Activated gamma-delta T cell treated with anti-CD3 and anti-CD28 coated beads, Interleukin-2, amount 50 U/mL, for 16 hours (primary cell): ENCODE measurements around the gene PDE4B.
"Not testable (repeated sequence)": the region's sequence is repeated elsewhere in the genome, so short reads cannot be mapped to it uniquely, and the experiment has no call there.

Source experiments
- DNase-seq: peaks from one replicate; pipeline ENCODE4 v3.0.0-alpha.2; 2020; ENCODE audit warnings: low read depth

PDE4B gene

DNA sequence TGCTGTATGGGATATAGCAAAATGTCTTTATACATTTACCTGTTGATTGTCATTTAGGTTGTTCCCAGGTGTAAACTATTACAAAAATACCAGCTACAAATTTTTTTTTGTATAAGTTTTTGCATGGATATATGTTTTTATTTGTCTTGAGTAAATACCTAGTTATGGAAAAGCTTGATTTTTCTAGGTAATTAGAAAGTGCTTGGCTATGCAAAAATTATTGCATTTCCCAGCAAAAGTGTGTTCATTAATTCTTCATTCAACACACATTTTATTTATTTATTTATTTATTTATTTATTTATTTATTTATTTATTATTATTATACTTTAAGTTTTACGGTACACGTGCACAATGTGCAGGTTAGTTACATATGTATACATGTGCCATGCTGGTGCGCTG lies 22.1 kb downstream of the PDE4B start:
- DNase-seq = no peak

DNA sequence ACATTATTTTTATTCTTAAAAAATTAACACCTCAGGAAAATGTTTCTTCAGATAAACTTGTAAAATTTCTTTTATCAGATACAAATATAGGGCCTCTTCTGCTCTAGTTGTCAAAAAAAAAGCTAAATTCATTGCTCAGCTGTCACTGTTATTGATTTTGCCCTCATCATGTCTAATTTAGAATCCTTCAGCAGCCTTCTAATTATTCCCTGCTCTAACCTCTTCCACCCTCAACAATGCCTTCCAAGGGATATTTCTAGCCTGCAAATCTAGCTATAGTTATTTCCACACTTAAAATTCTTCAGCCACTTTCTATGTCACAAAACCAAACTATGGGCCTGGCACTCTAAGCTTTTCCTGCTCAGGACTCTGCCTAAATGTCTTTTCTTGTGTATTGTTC lies 25.2 kb downstream of the PDE4B start:
- no peak for DNase-seq

DNA sequence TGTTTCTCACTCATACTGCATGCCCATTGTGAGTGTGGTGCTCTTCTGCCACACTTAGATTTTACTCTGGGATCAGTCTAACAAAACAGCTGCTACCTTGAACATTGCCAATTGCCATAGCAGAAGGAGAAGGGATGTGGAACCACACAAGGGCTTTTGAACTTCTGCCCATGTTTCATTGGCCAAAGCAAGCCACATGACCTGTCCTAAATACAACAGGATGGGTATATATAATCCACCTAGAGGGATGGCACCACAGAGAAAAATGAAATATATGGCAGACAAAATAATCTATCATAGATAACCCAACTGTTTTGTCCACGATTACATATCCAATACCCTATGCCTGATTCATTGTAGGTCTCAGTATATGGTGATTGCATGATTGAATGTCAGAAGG lies 26.3 kb downstream of the PDE4B start:
- no peak for DNase-seq

DNA sequence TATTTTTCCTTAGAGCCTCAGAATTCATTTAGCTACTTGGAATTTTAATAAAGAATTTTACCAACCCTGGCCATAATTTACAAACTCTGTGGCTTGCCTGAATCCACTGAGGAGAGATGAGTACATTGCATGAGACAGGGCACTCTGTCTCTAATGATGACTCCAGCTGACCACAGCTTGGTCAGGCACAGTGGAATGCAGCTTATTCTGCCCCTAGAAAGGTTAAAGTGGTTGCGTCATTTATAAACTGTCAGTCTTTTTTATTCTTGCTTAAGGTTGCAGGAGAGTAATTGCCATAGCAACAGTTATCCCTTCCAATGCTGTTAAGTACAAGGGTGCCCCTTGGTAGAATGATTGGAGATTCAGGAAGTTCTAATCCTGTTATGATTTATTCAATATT lies 28.3 kb downstream of the PDE4B start:
- DNase-seq = no peak

DNA sequence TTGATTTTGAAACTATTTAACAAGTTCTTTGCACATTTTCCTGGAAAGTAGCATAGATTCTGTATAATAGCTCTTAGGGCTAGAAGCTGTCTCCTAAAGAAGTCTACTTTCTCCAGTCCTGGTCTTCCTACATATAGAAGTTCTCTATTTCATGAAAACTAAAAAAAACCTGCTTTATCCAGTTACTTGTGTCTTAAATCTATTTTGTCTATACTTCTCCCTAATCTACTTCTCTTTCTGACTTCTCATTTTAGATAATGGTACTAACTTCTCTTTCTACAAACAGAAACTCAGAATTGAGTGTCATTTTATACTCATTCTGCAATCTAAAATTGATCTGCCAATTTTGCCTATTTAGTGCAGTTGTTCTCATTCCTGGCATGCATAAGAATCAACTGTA lies 28.7 kb downstream of the PDE4B start:
- no peak for DNase-seq

DNA sequence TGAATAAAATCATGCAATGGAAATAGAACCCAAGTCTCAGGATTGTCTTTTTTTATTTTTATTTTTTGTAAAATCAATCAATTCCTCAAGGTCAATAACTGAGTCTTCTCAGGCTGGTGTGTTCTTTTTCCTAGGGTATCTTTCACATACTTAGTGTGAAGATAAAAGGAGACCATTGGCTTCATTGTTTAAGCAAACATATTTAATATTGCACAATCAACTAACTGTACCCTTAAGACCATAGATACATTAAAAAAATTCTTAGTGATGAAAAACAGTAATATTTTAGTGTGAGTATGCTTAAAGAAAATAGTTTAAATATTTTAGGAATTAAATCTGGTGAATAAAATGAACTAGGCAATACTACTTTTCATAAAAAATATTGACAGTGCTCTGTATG lies 31.4 kb downstream of the PDE4B start:
- no peak for DNase-seq

DNA sequence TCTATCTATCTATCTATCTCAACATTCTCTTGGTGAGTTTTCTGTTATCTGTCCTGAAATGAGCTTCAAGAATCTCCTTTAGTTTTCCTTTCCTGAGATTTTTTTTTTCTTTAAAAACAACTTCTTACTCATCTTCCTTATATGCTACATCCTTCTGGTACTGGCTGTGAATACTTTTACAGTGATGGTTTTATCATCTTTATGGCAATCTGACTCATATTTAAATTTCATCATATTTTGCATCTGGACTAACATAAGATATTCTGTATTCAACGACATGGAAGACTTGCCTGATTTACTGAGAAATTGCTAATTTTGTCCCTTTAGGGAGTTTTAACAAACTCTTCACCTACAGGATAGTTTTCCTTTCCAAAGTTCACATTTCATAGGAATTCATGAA lies 33.0 kb downstream of the PDE4B start:
- DNase-seq = no peak

DNA sequence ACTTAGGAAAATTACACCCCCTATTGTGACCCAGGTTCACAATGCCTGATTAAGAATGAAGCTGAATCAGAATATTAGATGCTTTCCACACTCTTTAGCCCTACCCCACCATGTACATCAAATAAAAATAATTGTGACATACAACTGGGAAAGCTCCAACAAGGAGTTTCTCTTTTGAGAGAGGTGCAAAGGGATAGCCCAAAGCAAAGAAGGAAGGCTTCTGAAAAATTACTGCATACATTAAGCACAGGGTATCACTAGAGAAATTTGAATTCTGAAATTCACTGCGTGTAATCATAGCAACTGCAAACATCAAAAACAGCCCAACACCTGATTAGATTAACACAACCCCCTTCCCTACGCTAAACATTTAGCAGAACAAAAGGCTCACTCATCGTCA lies 34.1 kb downstream of the PDE4B start:
- no peak for DNase-seq

DNA sequence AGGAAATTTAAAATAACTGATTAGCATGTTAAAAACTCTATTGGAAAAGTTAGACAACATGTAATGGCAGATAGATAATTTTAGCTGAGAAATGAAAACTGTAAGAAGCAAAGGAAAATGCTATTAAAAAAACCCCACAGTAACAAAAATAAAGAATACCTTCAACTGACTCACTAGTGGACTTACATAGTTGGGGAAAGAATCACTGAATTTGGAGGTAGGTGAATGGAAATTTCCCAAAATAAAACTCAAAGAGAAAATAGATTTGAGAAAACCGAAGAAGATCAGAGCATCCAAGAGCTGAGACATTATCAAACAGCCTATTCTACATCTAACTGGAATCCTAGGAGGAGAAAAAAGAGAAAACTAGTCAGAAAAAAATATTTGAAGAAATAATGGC lies 34.7 kb downstream of the PDE4B start:
- no peak for DNase-seq

DNA sequence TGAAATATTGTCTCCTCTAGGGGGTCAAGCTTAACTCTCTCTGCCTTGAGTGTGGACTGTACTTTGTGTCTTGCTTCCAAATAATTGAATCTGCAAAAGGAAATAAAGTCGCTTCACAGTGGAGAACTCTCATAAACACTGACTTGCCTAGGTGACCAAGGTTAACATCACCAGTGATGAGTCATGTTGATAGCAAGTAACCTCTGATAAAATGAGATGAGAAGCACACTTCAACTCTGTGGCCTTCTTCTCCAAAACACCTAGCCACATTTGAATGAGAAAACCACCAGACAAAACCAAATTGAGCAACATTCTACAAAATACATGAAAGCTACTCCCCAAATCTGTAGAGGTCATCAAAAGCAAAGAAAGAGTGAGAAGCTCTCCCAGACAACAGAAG lies 37.6 kb downstream of the PDE4B start:
- no peak for DNase-seq

DNA sequence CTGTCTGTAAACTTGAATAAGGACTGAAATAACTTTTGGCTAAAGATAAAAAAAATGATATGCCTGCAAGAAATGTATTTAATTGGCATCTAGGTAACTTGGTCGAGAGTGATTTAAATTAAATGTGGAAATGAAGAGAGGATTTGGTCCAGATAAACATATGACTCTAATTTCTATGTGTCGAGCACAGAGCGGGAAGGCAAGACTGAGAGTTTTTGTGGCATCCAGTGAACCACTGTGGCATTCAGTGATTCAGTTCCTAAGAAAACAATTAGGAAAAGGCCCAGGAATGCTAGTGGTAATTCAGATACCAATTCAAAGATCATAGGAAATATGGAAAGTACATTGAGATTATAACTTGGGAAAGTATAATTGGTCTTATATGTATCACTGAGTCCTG lies 39.6 kb downstream of the PDE4B start:
- no peak for DNase-seq

DNA sequence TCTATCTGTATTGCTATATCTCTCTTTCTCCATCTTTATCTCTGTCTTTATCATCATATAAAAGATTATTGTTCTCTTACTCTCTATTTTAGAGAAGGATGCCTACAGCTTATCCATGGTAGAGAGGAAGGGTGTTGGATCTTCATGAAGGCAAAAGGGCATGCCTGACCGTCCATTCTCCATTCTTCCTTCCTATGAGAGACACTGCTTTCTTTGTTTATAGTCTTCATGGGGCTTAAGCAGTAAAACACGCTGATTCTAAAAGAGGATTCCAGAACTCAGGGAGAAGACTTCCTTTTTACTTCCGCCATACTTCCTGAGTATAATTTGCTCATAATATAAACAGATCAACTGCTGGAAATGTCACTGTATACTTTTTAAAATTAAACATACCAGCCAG lies 44.0 kb downstream of the PDE4B start:
- DNase-seq = no peak

DNA sequence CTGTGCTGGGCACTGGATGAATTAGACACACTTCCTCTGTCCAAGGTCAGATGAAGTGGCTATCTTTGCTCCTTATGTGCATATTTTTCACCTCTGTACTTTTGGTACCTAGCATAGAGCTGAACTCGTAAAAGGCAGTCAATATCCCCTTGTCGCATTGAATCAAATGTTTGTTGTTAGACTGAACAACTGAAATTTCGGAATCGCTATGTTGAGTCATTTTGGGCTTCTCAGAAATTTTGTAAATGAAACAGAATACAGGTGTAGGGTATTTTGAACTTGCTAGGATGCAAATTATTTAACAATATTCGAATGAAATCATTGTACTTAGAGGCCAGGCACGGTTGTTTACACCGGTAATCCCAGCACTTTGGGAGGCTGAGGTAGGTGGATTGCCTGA lies 48.0 kb downstream of the PDE4B start:
- no peak for DNase-seq

DNA sequence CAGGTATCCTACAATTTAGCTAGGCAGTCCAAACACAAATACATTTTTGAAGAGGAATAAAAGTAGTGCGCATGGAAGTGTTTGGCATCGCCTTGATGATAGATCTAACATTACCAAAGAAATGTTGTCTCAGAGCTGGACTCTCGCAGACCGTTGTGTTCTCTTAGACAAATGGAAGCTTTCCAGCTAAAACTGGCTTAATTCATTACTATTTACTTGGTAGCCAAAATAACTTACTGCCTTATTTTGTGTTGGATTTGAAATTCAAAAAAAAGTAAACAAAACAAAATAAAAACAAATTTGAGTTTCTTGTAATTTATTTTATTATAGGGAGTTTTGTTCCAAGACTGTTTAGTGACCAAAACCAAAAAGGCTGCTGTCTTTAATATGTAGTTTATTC lies 51.6 kb downstream of the PDE4B start:
- DNase-seq = no peak

DNA sequence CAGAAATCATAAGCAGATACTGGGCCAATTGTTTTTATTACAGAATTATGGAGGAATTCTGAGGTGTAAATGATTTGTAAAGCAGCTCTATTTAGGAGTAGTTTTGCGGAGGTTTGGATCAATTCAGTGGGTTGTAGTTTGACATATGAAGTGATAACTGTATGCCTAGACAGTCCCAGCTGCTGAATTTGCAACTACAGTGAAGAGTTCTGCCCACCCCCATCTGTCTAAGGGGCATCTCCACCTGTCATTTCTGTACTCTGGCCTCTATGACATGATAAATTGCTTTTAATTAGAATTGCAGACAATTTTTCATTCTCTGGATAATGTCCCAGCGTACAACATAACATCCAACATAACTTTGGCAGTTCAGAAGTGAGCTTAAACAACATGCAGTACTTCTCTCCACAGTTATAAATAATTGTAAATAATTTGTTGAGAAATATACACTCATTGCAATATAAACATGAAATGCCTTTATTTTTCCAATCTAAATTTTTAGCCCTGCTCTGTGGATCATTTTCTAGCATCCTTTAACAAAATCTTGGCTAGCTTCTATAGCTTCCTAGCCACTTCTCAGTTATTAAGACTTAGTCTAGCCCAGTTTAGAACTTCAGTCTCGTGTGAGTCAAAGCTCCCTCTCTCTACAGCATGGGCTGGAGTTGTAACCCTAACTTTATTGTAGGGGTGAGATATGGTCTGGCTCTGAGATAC lies 52.3 kb downstream of the PDE4B start:
- DNase-seq = no peak

DNA sequence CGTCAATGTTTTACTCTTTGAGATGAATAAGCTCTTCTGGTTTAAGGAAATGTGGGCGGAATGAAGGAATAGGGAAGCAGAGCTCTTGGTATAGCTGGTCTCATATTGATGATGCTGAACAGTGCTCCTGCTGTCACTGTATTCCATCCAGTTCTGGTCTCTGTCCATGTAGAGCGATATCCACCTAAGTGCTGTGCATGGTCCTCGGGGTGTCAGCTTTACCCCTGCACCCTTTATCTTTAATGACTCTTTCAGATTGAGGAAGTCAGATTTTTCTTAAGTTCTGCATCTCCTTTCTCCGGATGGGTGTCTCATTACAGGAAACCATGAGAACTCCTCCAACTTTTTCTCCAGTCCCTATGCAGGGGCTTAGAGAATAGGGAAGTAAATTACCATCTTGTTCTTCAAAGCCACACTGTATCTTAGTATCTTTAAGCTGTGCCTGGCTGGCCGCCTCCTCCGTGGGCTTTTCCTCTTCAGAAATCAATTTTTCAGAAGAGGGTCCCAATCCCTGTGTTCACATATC lies 52.9 kb downstream of the PDE4B start:
- no peak for DNase-seq

DNA sequence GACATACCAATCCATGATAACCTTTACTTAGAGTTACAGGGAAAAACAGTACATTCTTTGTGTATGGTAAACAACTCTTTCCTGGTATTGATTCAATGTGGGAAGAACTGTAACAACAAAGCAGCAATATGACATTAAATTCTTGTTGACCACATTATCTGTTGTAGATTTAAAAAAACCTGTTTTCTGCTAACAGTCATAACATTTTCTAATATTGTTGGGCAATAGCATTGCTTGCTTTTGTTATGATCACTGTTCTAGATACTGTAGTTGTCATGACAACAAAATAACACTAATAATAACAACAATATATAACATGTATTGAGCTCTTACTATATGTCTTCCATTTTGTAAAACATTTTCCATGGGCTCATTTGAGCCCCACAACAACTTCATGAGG lies 54.2 kb downstream of the PDE4B start:
- no peak for DNase-seq

DNA sequence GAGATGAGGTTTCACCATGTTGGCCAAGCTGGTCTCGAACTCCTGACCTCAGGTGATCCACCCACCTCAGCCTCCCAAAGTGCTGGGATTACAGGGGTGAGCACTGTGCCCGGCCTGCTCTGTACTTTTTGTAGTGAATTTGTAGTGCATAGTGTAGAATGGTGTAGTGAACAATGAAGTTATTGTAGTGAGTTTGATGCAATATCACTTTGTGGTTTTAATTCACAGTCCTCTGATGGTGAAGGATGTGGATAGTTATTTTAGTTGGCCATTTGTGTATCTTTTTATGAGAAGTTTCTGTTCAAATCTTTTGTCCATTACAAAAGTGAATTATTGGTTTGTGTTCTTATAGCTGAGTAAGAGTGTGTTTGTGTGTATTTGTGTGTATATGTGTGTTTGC lies 57.6 kb downstream of the PDE4B start:
- no peak for DNase-seq

DNA sequence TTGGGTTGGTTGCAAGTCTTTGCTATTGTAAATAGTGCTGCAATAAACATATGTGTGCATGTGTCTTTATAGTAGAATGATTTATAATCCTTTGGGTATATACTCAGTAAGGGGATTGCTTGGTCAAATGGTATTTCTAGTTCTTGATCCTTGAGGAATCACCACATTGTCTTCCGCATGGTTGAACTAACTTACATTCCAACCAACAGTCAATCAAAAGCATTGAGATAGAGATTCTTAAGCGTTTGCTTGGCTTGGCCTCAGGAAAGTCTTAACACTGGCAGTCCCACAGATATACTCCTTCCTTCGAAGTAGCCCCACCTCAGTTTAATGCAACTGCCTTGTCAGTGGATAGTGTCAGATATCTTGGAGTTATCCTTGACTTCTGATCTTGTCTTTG lies 63.9 kb downstream of the PDE4B start:
- not testable (repeated sequence) for DNase-seq

DNA sequence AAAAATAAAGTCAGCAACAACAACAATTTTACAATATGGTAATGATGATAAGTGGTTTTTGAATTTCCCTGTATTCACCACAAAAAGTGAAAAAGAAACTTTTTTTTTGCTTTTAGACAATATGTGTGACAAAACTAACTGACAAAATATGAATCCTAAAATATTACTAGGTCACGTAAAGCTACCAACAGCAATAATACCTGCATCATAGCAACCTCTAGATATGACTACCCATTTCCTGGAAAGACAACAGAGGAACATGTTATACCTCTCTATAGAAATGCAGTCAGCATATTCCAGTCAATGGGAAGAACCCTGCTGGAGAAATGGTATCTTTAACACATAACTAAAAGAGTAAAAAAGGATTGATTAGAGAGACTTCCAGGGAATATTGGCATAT lies 73.7 kb downstream of the PDE4B start:
- no peak for DNase-seq

DNA sequence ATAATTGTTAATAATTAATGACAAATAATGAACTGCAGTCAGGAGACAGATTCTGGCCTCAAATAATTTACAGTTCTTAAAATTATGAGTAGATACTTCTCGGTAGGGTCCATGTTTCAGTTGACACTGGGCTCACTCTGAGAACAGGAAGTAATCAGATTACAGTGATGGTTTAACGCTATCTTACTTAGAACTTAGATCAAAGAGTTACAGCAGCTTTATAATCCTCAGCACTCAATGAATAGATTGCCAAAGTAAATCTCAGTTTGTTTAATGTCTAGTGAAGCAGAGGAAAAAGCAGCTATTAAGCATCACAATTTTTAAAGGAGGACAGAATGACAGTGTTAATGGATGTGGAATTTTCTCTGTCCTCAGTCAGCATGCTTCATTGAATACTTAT lies 79.6 kb downstream of the PDE4B start:
- no peak for DNase-seq

DNA sequence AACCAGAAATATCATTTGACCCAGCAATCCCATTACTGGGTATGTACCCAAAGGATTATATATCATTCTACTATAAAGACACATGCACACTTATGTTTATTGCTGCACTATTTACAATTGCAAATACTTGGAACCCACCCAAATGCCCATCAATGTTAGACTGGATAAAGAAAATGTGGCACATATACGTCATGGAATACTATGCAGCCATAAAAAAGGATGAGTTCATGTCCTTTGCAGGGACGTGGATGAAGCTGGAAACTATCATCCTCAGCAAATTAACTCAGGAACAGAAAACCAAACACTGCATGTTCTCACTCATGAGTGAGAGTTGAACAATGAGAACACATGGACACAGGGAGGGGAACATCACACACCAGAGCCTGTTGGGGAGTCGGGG lies 85.6 kb downstream of the PDE4B start:
- not testable (repeated sequence) for DNase-seq

DNA sequence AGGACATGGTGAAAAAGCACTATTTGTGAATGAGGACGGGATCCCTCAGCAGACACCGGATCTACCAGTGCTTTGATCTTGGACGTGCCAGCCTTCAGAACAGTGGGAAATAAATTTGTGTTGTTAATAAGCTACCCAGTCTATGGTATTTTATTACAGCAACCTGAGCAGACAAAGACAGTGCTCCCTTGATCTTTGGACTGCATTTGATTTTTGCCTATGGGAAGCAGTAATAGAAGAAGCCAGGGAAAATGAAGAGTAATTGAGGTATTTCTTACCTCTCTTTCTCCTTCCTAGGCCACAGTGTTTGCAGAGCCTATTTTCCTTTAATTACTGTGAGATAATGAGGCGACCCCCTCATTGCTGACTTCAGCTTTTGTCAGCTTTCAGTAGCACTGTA lies 87.9 kb downstream of the PDE4B start:
- DNase-seq = no peak

DNA sequence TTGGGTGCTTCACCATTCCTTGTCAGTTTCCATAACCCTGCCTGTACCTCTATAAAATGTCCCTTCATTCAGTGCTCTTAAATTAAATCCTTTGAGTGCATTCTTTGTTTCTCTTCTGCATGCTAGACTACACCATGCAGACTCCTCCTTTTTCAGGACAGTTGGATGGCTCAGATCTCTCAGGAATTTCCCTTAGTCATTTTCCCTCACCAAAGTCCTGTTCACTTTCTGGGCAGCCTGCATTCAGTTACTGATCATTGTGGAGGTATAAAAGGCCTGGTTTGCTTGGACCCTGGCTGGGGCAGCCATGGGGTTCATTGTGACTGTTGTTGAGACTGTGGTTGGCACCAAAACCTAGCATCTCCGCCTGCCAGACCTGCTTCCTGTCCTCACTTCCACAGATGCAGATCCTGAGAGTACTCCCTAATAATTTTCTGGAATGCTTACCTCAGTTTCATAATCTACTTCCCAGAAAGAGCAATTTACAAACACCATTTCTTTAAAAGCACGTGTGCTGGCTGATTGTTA lies 88.4 kb downstream of the PDE4B start:
- no peak for DNase-seq
